OCI-LY1 (cell line): Measurements from ENCODE around the gene KCNN2.

Experiments used
- H2AFZ ChIP-seq: fragments of 200-600 bp; sonication (generic), shearing (Covaris generic); 2 replicates; pipeline ENCODE4 v1.6.0; 2014; ENCODE audit warnings: antibody characterized with exemption, mild to moderate bottlenecking, low read length
- H3F3A ChIP-seq: fragments of 200-600 bp; sonication (generic), shearing (Covaris generic); 2 replicates; pipeline ENCODE4 v1.6.0; 2014; ENCODE audit warnings: mild to moderate bottlenecking, antibody characterized with exemption, low read length, moderate library complexity; ENCODE audit not compliant: insufficient read depth
- H3K27ac ChIP-seq: fragments of 200-600 bp; sonication (generic); 2 replicates; pipeline ENCODE4 v1.5.1; 2014; ENCODE audit warnings: low read length, mixed run types, mild to moderate bottlenecking, low read depth; ENCODE audit not compliant: poor library complexity, severe bottlenecking
- H3K27me3 ChIP-seq: fragments of 200-600 bp; sonication (generic); 2 replicates; pipeline ENCODE4 v1.6.0; 2014; ENCODE audit warnings: antibody characterized with exemption, mild to moderate bottlenecking, low read length, moderate library complexity; ENCODE audit not compliant: insufficient read depth
- H3K36me3 ChIP-seq: fragments of 200-600 bp; sonication (generic); 2 replicates; pipeline ENCODE4 v1.6.1; 2014; ENCODE audit warnings: mild to moderate bottlenecking, antibody characterized with exemption, low read length, moderate library complexity, mixed read lengths; ENCODE audit not compliant: insufficient read depth
- H3K4me1 ChIP-seq: fragments of 200-600 bp; sonication (generic); 2 replicates; pipeline ENCODE4 v1.5.1; 2014; ENCODE audit warnings: mild to moderate bottlenecking, low read length, moderate library complexity; ENCODE audit not compliant: insufficient read depth, severe bottlenecking
- H3K4me2 ChIP-seq: fragments of 200-600 bp; sonication (generic), shearing (Covaris generic); 2 replicates; pipeline ENCODE4 v1.6.1; 2014; ENCODE audit warnings: low read length
- H3K4me3 ChIP-seq: fragments of 200-600 bp; sonication (generic); 2 replicates; pipeline ENCODE4 v1.5.1; 2014; ENCODE audit warnings: low read length, low read depth, mild to moderate bottlenecking, mixed read lengths; ENCODE audit not compliant: poor library complexity, severe bottlenecking
- H3K79me2 ChIP-seq: fragments of 200-600 bp; shearing (Covaris generic); 2 replicates; pipeline ENCODE4 v1.6.1; 2016; ENCODE audit warnings: mixed run types, low read length, mixed read lengths; ENCODE audit not compliant: insufficient read depth
- H3K9ac ChIP-seq: fragments of 200-600 bp; sonication (generic), shearing (Covaris generic); 2 replicates; pipeline ENCODE4 v1.6.1; 2014; ENCODE audit warnings: mild to moderate bottlenecking, low read length, mixed read lengths
- H3K9me2 ChIP-seq: fragments of 200-600 bp; sonication (generic), shearing (Covaris generic); 2 replicates; pipeline ENCODE4 v1.6.1; 2014; ENCODE audit warnings: low read depth, mild to moderate bottlenecking, low read length, mixed read lengths
- H3K9me3 ChIP-seq: fragments of 200-600 bp; shearing (Covaris generic); 2 replicates; pipeline ENCODE4 v1.6.1; 2014; ENCODE audit warnings: low read length, mixed read lengths
- H4K20me1 ChIP-seq: fragments of 200-600 bp; sonication (generic), shearing (Covaris generic); 2 replicates; pipeline ENCODE4 v1.6.0; 2016; ENCODE audit warnings: mild to moderate bottlenecking, low read length; ENCODE audit not compliant: insufficient read depth
- EZH2 ChIP-seq: fragments of 200-600 bp; sonication (generic), shearing (Covaris generic); IDR thresholded peaks from 2 replicates; pipeline ENCODE4 v1.8.0; 2017; ENCODE audit warnings: borderline replicate concordance, mixed run types, mild to moderate bottlenecking, antibody characterized with exemption, low read length, moderate library complexity, mixed read lengths
- TF ChIP-seq, protein P1 (sequence below): fragments of 200-600 bp; sonication (generic), shearing (Covaris generic); IDR thresholded peaks from 2 replicates; pipeline ENCODE4 v1.5.1; 2017; ENCODE audit warnings: mild to moderate bottlenecking, antibody characterized with exemption, low read length, moderate library complexity, mixed read lengths

The KCNN2 gene

GRCh38 chr5:114450437-114450836, 88.6 kb downstream of the KCNN2 start:
- H3K4me2 ChIP-seq, result no peak overlapping the region

GRCh38 chr5:114458726-114459125, 96.9 kb downstream of the KCNN2 start:
- no peak overlapping the region for H3K9ac ChIP-seq
- H3K79me2 ChIP-seq, result no peaks in the 10 kb centered on the region
- H3K27ac ChIP-seq, result no peak overlapping the region
- H3K4me1 ChIP-seq, result no peaks in the 10 kb centered on the region
- TF ChIP-seq, protein P1, sequence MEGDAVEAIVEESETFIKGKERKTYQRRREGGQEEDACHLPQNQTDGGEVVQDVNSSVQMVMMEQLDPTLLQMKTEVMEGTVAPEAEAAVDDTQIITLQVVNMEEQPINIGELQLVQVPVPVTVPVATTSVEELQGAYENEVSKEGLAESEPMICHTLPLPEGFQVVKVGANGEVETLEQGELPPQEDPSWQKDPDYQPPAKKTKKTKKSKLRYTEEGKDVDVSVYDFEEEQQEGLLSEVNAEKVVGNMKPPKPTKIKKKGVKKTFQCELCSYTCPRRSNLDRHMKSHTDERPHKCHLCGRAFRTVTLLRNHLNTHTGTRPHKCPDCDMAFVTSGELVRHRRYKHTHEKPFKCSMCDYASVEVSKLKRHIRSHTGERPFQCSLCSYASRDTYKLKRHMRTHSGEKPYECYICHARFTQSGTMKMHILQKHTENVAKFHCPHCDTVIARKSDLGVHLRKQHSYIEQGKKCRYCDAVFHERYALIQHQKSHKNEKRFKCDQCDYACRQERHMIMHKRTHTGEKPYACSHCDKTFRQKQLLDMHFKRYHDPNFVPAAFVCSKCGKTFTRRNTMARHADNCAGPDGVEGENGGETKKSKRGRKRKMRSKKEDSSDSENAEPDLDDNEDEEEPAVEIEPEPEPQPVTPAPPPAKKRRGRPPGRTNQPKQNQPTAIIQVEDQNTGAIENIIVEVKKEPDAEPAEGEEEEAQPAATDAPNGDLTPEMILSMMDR, result no peak
- no peak for TF ChIP-seq EZH2
- no peaks in the 10 kb centered on the region for H3K9me3 ChIP-seq
- no peak overlapping the region for H2AFZ ChIP-seq
- H4K20me1 ChIP-seq, result no peaks in the 10 kb centered on the region
- H3K9me2 ChIP-seq, result no peaks in the 10 kb centered on the region
- H3K4me2 ChIP-seq, result no peak overlapping the region
- H3K36me3 ChIP-seq, result no peaks in the 10 kb centered on the region
- no peak overlapping the region for H3K4me3 ChIP-seq
- no peaks in the 10 kb centered on the region for H3K27me3 ChIP-seq
- no peaks in the 10 kb centered on the region for H3F3A ChIP-seq

More at GRCh38 chr5:114450437-114450836, 88.6 kb downstream of the KCNN2 start:
- TF ChIP-seq EZH2, result no peak
- TF ChIP-seq, protein P1, result no peak
- Histone ChIP-seq H3K27me3 (no peaks in the 10 kb centered on the region), H3K79me2 (no peaks in the 10 kb centered on the region), H3K9me3 (no peaks in the 10 kb centered on the region), H3K9ac (no peak overlapping the region), H2AFZ (no peak overlapping the region), H4K20me1 (no peaks in the 10 kb centered on the region), H3F3A (no peaks in the 10 kb centered on the region), H3K36me3 (no peaks in the 10 kb centered on the region), H3K9me2 (no peaks in the 10 kb centered on the region), H3K4me1 (no peaks in the 10 kb centered on the region), H3K27ac (no peak overlapping the region), H3K4me3 (no peak overlapping the region)

DNA sequence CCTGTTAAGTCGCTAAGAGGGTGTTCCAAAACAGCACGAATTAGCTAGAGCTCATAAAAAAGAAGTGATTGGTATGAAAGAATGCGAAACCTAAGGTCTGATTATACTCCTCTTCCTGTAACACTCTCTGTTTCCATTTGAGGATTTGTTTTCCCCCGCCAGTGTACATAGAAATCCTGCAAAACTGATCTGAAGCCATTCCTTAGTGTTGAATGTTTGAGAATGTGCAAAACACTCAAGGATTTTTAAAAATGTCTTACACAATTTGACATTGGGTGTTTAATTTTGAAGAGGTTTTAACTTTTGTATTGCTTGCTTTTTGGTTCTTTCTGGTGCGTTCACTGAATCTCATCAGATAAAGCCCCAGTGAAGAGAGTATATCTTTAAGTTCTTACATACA, 105.3 kb downstream of the KCNN2 start:
- H3K9me2 ChIP-seq, result no peaks in the 10 kb centered on the region
- H3K4me1 ChIP-seq, result no peaks in the 10 kb centered on the region
- no peaks in the 10 kb centered on the region for H3K27me3 ChIP-seq
- H3F3A ChIP-seq, result no peaks in the 10 kb centered on the region
- H3K4me3 ChIP-seq, result no peak overlapping the region
- no peak overlapping the region for H3K9ac ChIP-seq
- no peaks in the 10 kb centered on the region for H3K79me2 ChIP-seq
- H2AFZ ChIP-seq, result no peak overlapping the region
- H4K20me1 ChIP-seq, result no peaks in the 10 kb centered on the region
- H3K27ac ChIP-seq, result no peak overlapping the region
- no peaks in the 10 kb centered on the region for H3K9me3 ChIP-seq
- H3K36me3 ChIP-seq, result no peaks in the 10 kb centered on the region
- TF ChIP-seq, protein P1, result no peak
- TF ChIP-seq EZH2, result no peak
- H3K4me2 ChIP-seq, result no peak overlapping the region
